ENCODE results near the gene TRPV5. TPM values are rescaled to one million over a fixed set of nuclear protein-coding genes. Genes with fewer than 3 reads are reported as not detected.

TRPV5 gene
- total RNA-seq, 3 donors from 2014 or later, result not detected

DNA sequence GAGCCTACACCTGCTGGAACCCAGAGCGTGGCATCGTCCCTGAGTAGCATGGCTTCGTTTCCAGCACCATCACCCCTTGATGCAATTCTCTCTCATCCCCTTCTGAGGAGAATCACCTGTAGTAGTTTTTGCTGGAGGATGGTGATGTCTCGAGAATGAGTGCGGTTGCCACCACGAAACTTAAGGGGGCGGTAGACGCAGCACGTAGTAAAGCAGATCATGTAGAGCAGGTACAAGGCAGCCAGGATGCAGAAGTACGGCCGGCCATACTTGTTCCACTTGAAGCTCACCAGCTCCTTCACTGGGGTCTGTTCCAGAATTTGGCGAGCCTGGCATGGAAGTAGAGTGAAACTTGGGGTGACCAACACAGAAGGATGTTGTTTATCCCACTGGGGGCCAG, 8.1 kb downstream of the TRPV5 start:
- Histone ChIP-seq H3K9me3 (no peaks in the 10 kb centered on the region), H3K36me3 (ENCODE audit: low read depth) (no peaks in the 10 kb centered on the region), H3K4me3 (no peak overlapping the region), H3K4me1 (ENCODE audit: low read depth) (no peaks in the 10 kb centered on the region)
- no peak for TF ChIP-seq CTCF (IDR thresholded peaks at IDR 0.05)
- intact Hi-C loops (cut with DNase I, micrococcal nuclease), result no loop called here
- no peak for DNase-seq
- no peak for ATAC-seq

- no peak for TF ChIP-seq CTCF (IDR thresholded peaks at IDR 0.05)
- H3K36me3 ChIP-seq (ENCODE audit: low read depth), result no peaks in the 10 kb centered on the region
- H3K4me1 ChIP-seq (ENCODE audit: low read depth), result no peaks in the 10 kb centered on the region
- no peaks in the 10 kb centered on the region for H3K9me3 ChIP-seq
- DNase-seq (no peak), ATAC-seq (no peak)
- H3K4me3 ChIP-seq, result no peak overlapping the region
- intact Hi-C loops (cut with DNase I, micrococcal nuclease), result no loop called here
Measured at GRCh38 chr7:142923391-142923790, 10.2 kb downstream of the TRPV5 start.

GRCh38 chr7:142919656-142920055, 13.9 kb downstream of the TRPV5 start:
- ATAC-seq (no peak), DNase-seq (no peak)
- Histone ChIP-seq H3K9me3 (no peaks in the 10 kb centered on the region), H3K36me3 (ENCODE audit: low read depth) (no peaks in the 10 kb centered on the region), H3K4me3 (no peak overlapping the region), H3K4me1 (ENCODE audit: low read depth) (no peaks in the 10 kb centered on the region)
- intact Hi-C loops (cut with DNase I, micrococcal nuclease), result no loop called here
- TF ChIP-seq CTCF (IDR thresholded peaks at IDR 0.05), result no peak

GRCh38 chr7:142918901-142919300, 14.6 kb downstream of the TRPV5 start:
- H3K4me1 ChIP-seq (ENCODE audit: low read depth), result no peaks in the 10 kb centered on the region
- TF ChIP-seq CTCF (IDR thresholded peaks at IDR 0.05), result no peak
- DNase-seq, result no peak
- H3K9me3 ChIP-seq, result no peaks in the 10 kb centered on the region
- ATAC-seq, result no peak
- intact Hi-C loops (cut with DNase I, micrococcal nuclease), result no loop called here
- no peak overlapping the region for H3K4me3 ChIP-seq
- no peaks in the 10 kb centered on the region for H3K36me3 ChIP-seq (ENCODE audit: low read depth)

- H3K4me3 ChIP-seq, result no peak overlapping the region
- no peaks in the 10 kb centered on the region for H3K36me3 ChIP-seq (ENCODE audit: low read depth)
- H3K9me3 ChIP-seq, result no peaks in the 10 kb centered on the region
- no peak for ATAC-seq
- DNase-seq, result no peak
- no peaks in the 10 kb centered on the region for H3K4me1 ChIP-seq (ENCODE audit: low read depth)
- TF ChIP-seq CTCF (IDR thresholded peaks at IDR 0.05), result no peak
- intact Hi-C loops (cut with DNase I, micrococcal nuclease), result no loop called here
Measured at GRCh38 chr7:142917447-142917846, 16.1 kb downstream of the TRPV5 start.

GRCh38 chr7:142916508-142916907, 17.0 kb downstream of the TRPV5 start:
- Histone ChIP-seq H3K36me3 (ENCODE audit: low read depth) (no peaks in the 10 kb centered on the region), H3K9me3 (no peaks in the 10 kb centered on the region), H3K4me1 (ENCODE audit: low read depth) (no peaks in the 10 kb centered on the region), H3K4me3 (no peak overlapping the region)
- DNase-seq, result no peak
- no peak for ATAC-seq
- intact Hi-C loops (cut with DNase I, micrococcal nuclease), result no loop called here
- TF ChIP-seq CTCF (IDR thresholded peaks at IDR 0.05), result no peak

Measured in mucosa of descending colon (tissue), 3 donors.